ENCODE data around the gene BUB3. TPM values are rescaled to one million over a fixed set of nuclear protein-coding genes. Genes with fewer than 3 reads are reported as not detected.

The BUB3 gene
- total RNA-seq, 1 experiment from 2014 or later = 113 TPM

DNA sequence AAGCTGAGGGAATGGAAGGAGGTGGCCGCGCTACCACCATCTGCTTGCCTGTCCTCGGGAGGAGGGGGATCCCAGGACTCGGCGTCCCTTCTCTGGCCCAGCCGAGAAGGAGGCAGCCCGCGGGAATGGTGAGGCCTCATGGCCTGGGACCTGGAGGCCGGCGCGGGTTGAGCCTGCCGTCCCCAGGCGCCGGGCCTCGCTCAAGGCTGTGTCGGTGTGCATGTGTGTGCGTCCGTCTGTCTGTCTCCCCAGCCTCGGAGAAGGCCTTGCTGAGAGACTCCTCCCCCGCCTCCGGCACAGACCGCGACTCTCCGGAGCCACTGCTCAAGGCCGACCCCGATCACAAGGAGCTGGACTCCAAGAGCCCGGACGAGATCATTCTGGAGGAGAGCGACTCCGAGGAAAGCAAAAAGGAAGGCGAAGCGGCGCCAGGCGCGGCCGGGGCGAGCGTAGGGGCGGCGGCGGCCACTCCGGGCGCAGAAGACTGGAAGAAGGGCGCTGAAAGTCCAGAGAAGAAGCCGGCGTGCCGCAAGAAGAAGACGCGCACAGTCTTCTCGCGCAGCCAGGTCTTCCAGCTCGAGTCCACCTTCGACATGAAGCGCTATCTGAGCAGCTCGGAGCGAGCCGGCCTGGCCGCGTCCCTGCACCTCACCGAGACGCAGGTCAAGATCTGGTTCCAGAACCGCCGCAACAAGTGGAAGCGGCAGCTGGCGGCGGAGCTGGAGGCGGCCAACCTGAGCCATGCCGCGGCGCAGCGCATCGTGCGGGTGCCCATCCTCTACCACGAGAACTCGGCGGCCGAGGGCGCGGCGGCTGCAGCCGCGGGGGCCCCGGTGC lies 17.2 kb upstream of the BUB3 start:
- peaks cover 18% of the 10 kb centered on the region for H3K27me3 Mint-ChIP-seq (ENCODE audit: unreplicated experiment)

DNA sequence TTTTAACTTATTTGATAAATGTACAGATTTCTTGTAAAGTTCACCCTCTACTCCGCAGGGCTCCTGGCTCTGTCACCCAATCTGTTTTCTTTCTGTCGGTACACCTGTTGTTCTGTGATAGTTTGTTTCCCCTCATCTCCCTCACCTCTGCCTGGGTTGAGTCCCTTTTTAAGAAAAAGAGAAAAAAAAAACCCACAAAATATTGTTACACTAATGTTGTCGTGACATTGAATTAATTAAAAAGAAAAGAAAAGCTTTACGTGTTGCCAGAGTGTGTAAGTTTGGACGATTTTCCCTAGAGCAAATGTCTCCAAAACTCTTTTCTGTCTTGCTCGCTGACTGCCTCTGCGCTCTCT lies 15.1 kb upstream of the BUB3 start:
- Mint-ChIP-seq H3K36me3 (ENCODE audit: insufficient read depth, unreplicated experiment) (peaks cover 17% of the 10 kb centered on the region), H3K9me3 (ENCODE audit: low read depth, unreplicated experiment) (no peaks in the 10 kb centered on the region), H3K27me3 (ENCODE audit: unreplicated experiment) (peaks cover 30% of the 10 kb centered on the region), H3K27ac (ENCODE audit: unreplicated experiment) (peak overlapping the region; percentile 75), H3K4me1 (ENCODE audit: low read depth, unreplicated experiment) (peaks cover 12% of the 10 kb centered on the region), H3K4me3 (ENCODE audit: low read depth, unreplicated experiment) (peak overlapping the region; percentile 81)
- no TSS peak for BruUV-seq (replicated peaks)
- intact Hi-C loops (cut with micrococcal nuclease; ENCODE audit: unreplicated experiment) = loop anchor here (10.0 kb wide), 1 partner anchor 136 kb away; no protein-coding TSS in a partner anchor
- DNase-seq = no peak
- CTCF ChIA-PET = interaction anchor here (1.1 kb wide), 1 partner anchor 15 kb away, joined by 6 read pairs; the partner anchor contains the start of gene BUB3
- TF ChIP-seq, protein P1, sequence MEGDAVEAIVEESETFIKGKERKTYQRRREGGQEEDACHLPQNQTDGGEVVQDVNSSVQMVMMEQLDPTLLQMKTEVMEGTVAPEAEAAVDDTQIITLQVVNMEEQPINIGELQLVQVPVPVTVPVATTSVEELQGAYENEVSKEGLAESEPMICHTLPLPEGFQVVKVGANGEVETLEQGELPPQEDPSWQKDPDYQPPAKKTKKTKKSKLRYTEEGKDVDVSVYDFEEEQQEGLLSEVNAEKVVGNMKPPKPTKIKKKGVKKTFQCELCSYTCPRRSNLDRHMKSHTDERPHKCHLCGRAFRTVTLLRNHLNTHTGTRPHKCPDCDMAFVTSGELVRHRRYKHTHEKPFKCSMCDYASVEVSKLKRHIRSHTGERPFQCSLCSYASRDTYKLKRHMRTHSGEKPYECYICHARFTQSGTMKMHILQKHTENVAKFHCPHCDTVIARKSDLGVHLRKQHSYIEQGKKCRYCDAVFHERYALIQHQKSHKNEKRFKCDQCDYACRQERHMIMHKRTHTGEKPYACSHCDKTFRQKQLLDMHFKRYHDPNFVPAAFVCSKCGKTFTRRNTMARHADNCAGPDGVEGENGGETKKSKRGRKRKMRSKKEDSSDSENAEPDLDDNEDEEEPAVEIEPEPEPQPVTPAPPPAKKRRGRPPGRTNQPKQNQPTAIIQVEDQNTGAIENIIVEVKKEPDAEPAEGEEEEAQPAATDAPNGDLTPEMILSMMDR (IDR thresholded peaks at IDR 0.05; ENCODE audit: unreplicated experiment) = no peak

More for the DNA sequence above, 17.2 kb upstream of the BUB3 start:
- DNase-seq = no peak
- H3K4me3 Mint-ChIP-seq (ENCODE audit: low read depth, unreplicated experiment) = no peak overlapping the region
- H3K36me3 Mint-ChIP-seq (ENCODE audit: insufficient read depth, unreplicated experiment) = peaks cover 17% of the 10 kb centered on the region
- no peaks in the 10 kb centered on the region for H3K9me3 Mint-ChIP-seq (ENCODE audit: low read depth, unreplicated experiment)
- TF ChIP-seq, protein P1 (IDR thresholded peaks at IDR 0.05; ENCODE audit: unreplicated experiment) = no peak
- no TSS peak for BruUV-seq (replicated peaks)
- CTCF ChIA-PET = no interaction called here
- peaks cover 12% of the 10 kb centered on the region for H3K4me1 Mint-ChIP-seq (ENCODE audit: low read depth, unreplicated experiment)
- intact Hi-C loops (cut with micrococcal nuclease; ENCODE audit: unreplicated experiment) = loop anchor here (10.0 kb wide), 1 partner anchor 138 kb away; no protein-coding TSS in a partner anchor
- H3K27ac Mint-ChIP-seq (ENCODE audit: unreplicated experiment) = no peak overlapping the region

DNA sequence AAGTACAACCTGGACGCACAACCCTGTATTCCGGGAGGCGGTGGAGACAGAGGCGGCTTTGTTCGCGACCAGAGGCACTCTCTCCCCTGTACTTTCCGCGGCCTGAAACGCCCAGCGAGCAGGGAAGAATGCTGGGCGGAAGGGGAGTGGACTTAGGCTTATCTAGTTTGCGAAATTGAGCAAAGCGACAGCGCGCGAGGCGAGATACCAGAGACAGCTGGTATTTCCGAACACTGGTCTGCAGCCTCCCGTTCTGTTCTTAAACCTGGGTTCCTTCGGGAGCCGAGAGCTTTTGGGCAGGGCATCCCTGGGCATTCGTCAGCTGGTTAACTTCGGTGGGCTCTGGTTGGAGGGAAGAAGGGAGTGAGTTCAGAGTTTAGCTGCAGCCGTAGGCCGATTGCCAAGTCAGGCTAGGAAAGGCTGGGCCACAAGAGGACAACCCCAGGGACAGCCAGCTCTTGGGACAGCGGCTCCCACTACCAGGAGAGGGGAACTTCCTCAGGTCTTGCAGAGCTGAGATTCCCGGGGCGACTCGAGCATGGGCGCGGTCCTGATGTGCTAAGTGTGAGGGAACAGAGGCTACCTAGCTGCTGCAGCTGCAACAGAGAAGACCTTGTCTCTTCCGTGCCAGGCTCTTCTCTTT lies 14.6 kb upstream of the BUB3 start:
- DNase-seq = peak; percentile 78
- no TSS peak for BruUV-seq (replicated peaks)
- Mint-ChIP-seq H3K4me3 (ENCODE audit: low read depth, unreplicated experiment) (peak overlapping the region; percentile 81), H3K9me3 (ENCODE audit: low read depth, unreplicated experiment) (no peaks in the 10 kb centered on the region), H3K4me1 (ENCODE audit: low read depth, unreplicated experiment) (peaks cover 12% of the 10 kb centered on the region), H3K36me3 (ENCODE audit: insufficient read depth, unreplicated experiment) (peaks cover 17% of the 10 kb centered on the region), H3K27me3 (ENCODE audit: unreplicated experiment) (peaks cover 35% of the 10 kb centered on the region), H3K27ac (ENCODE audit: unreplicated experiment) (peak overlapping the region; percentile 75)
- CTCF ChIA-PET = interaction anchor here (1.1 kb wide), 1 partner anchor 14 kb away, joined by 6 read pairs; the partner anchor contains the start of gene BUB3
- TF ChIP-seq, protein P1 (IDR thresholded peaks at IDR 0.05; ENCODE audit: unreplicated experiment) = no peak
- intact Hi-C loops (cut with micrococcal nuclease; ENCODE audit: unreplicated experiment) = loop anchor here (10.0 kb wide), 1 partner anchor 135 kb away; no protein-coding TSS in a partner anchor

- peak overlapping the region; percentile 81 for H3K4me3 Mint-ChIP-seq (ENCODE audit: low read depth, unreplicated experiment)
- H3K27ac Mint-ChIP-seq (ENCODE audit: unreplicated experiment) = no peak overlapping the region
- CTCF ChIA-PET = interaction anchor here (1.1 kb wide), 1 partner anchor 13 kb away, joined by 6 read pairs; the partner anchor contains the start of gene BUB3
- TF ChIP-seq, protein P1 (IDR thresholded peaks at IDR 0.05; ENCODE audit: unreplicated experiment) = no peak
- H3K9me3 Mint-ChIP-seq (ENCODE audit: low read depth, unreplicated experiment) = no peaks in the 10 kb centered on the region
- BruUV-seq (replicated peaks) = no TSS peak
- intact Hi-C loops (cut with micrococcal nuclease; ENCODE audit: unreplicated experiment) = no loop called here
- peaks cover 42% of the 10 kb centered on the region for H3K27me3 Mint-ChIP-seq (ENCODE audit: unreplicated experiment)
- H3K4me1 Mint-ChIP-seq (ENCODE audit: low read depth, unreplicated experiment) = peaks cover 12% of the 10 kb centered on the region
- H3K36me3 Mint-ChIP-seq (ENCODE audit: insufficient read depth, unreplicated experiment) = peaks cover 17% of the 10 kb centered on the region
- DNase-seq = peak; percentile 27
Observed at GRCh38 chr10:123140164-123140982, 13.8 kb upstream of the BUB3 start.

All from Calu3 (cell line).